Activated B cell treated with CpG ODN at 0.5 μM for 24 hours (primary cell): ENCODE measurements around the gene SLC7A5. TPM values are rescaled to one million over a fixed set of nuclear protein-coding genes. Genes with fewer than 3 reads are reported as not detected.
"Not testable (repeated sequence)": the region's sequence is repeated elsewhere in the genome, so short reads cannot be mapped to it uniquely, and the experiment has no call there.

Experiments used
- ATAC-seq: fragments of 200-7000 bp; cut with Tn5 transposase; one replicate; pipeline ENCODE4 v1.10.0; 2021; ENCODE audit warnings: low read depth, mild to moderate bottlenecking, moderate library complexity
- CTCF ChIA-PET: fragments of 350-600 bp; sonication (Branson Sonifier 250); formaldehyde crosslinking; loops from one replicate; lab custom pipeline; 2021; ENCODE audit warnings: antibody characterized with exemption; lab: Charles Lee
- POLR2A ChIA-PET: fragments of 350-600 bp; sonication (Branson Sonifier 250); formaldehyde crosslinking; loops from one replicate; lab custom pipeline; 2021; ENCODE audit warnings: antibody characterized with exemption; lab: Charles Lee
- DNase-seq: peaks from one replicate; pipeline ENCODE4 v3.0.0; 2022
- H3K27ac Mint-ChIP-seq: one replicate; pipeline ENCODE4 v1.8.0; 2020; ENCODE audit warnings: mixed read lengths
- H3K27me3 Mint-ChIP-seq: one replicate; pipeline ENCODE4 v1.8.0; 2021; ENCODE audit warnings: mixed read lengths
- H3K36me3 Mint-ChIP-seq: one replicate; pipeline ENCODE4 v1.8.0; 2021; ENCODE audit warnings: low read depth, mixed read lengths
- H3K4me1 Mint-ChIP-seq: one replicate; pipeline ENCODE4 v1.8.0; 2021; ENCODE audit warnings: mixed read lengths
- H3K4me3 Mint-ChIP-seq: one replicate; pipeline ENCODE4 v1.8.0; 2020; ENCODE audit warnings: mild to moderate bottlenecking, mixed read lengths
- H3K9me3 Mint-ChIP-seq: one replicate; pipeline ENCODE4 v1.8.0; 2020; ENCODE audit warnings: mixed read lengths
- intact Hi-C: fragments of 100-400 bp; cut with micrococcal nuclease; formaldehyde crosslinking; loops from one replicate; pipeline ENCODE4 v1.15.1; 2024
- total RNA-seq: library from RNA; stranded (reverse); gene quantifications from 2 replicates; pipeline ENCODE4 v1.2.3, GENCODE V29; 2022
- TF ChIP-seq, protein P1 (sequence below): fragments of 200-600 bp; IDR thresholded peaks from one replicate; pipeline ENCODE4 v1.8.0; 2022; ENCODE audit warnings: antibody characterized with exemption, mild to moderate bottlenecking

SLC7A5 gene
- total RNA-seq, 1 donor from 2014 or later = 111 TPM

DNA sequence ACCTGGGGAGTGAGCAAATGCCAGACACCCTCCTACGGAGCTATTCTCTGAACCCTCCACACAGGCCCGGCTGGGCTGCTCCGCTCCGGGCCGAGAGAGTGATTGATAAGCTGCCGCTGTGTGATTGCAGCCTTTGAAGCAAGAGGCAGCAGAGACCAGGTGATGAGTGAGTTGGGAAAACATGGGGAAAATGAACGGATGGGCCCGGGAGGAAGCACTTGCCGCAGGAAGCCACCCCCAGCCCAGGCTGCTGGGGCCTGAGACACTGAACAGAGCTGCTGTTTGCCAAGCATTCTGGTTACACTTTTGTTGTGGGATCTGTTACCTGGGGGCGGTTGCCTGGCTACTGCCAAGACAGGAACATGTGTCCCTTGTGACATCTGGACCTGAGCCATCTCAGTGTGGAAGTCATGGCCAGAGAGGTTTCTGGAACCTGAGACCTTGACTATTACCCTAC is 57.1 kb downstream of the SLC7A5 start:
- CTCF ChIA-PET = interaction anchor here (1.3 to 6.6 kb wide), 3 partner anchors 10 to 38 kb away, joined by 5 to 89 read pairs (median 9); no protein-coding TSS in a partner anchor
- Mint-ChIP-seq H3K27ac (no peak overlapping the region), H3K36me3 (no peaks in the 10 kb centered on the region), H3K4me3 (no peak overlapping the region), H3K27me3 (no peaks in the 10 kb centered on the region), H3K9me3 (no peaks in the 10 kb centered on the region), H3K4me1 (peaks cover 55% of the 10 kb centered on the region)
- DNase-seq (no peak), ATAC-seq (no peak)
- TF ChIP-seq, protein P1, sequence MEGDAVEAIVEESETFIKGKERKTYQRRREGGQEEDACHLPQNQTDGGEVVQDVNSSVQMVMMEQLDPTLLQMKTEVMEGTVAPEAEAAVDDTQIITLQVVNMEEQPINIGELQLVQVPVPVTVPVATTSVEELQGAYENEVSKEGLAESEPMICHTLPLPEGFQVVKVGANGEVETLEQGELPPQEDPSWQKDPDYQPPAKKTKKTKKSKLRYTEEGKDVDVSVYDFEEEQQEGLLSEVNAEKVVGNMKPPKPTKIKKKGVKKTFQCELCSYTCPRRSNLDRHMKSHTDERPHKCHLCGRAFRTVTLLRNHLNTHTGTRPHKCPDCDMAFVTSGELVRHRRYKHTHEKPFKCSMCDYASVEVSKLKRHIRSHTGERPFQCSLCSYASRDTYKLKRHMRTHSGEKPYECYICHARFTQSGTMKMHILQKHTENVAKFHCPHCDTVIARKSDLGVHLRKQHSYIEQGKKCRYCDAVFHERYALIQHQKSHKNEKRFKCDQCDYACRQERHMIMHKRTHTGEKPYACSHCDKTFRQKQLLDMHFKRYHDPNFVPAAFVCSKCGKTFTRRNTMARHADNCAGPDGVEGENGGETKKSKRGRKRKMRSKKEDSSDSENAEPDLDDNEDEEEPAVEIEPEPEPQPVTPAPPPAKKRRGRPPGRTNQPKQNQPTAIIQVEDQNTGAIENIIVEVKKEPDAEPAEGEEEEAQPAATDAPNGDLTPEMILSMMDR = no peak
- intact Hi-C loops = no loop called here
- POLR2A ChIA-PET = interaction anchor here (1.2 to 10.1 kb wide), 5 partner anchors 15 to 56 kb away, joined by 8 to 245 read pairs (median 39); partner anchors contain the start of gene SLC7A5

GRCh38 chr16:87811454-87811853 is 57.9 kb downstream of the SLC7A5 start:
- H3K36me3 Mint-ChIP-seq, H3K27me3 Mint-ChIP-seq, H3K9me3 Mint-ChIP-seq, DNase-seq, ATAC-seq, intact Hi-C loops: not testable (repeated sequence)
- ChIA-PET POLR2A (interaction anchor here (2.9 to 10.1 kb wide), 4 partner anchors 16 to 57 kb away, joined by 23 to 245 read pairs (median 100); partner anchors contain the start of gene SLC7A5), CTCF (interaction anchor here (2.1 to 6.6 kb wide), 3 partner anchors 31 to 57 kb away, joined by 7 to 89 read pairs (median 9); no protein-coding TSS in a partner anchor)
- Mint-ChIP-seq H3K4me3 (peak overlapping the region; percentile 76), H3K4me1 (peaks cover 63% of the 10 kb centered on the region), H3K27ac (peak overlapping the region; percentile 98)

- TF ChIP-seq, protein P1 = no peak
- no peaks in the 10 kb centered on the region for H3K9me3 Mint-ChIP-seq
- DNase-seq (peak; percentile 48), ATAC-seq (peak; percentile 68)
- peak overlapping the region; percentile 98 for H3K27ac Mint-ChIP-seq
- H3K4me1 Mint-ChIP-seq = peaks cover 71% of the 10 kb centered on the region
- no peaks in the 10 kb centered on the region for H3K36me3 Mint-ChIP-seq
- CTCF ChIA-PET = interaction anchor here (1.4 to 6.6 kb wide), 6 partner anchors 24 to 62 kb away, joined by 5 to 89 read pairs (median 8); no protein-coding TSS in a partner anchor
- intact Hi-C loops = no loop called here
- POLR2A ChIA-PET = interaction anchor here (0.9 to 10.1 kb wide), 19 partner anchors 10 to 235 kb away, joined by 3 to 245 read pairs (median 5); partner anchors contain the start of genes KLHDC4 and SLC7A5
- no peaks in the 10 kb centered on the region for H3K27me3 Mint-ChIP-seq
- peak overlapping the region; percentile 76 for H3K4me3 Mint-ChIP-seq
Measured at GRCh38 chr16:87809150-87809902, 60.0 kb downstream of the SLC7A5 start.

GRCh38 chr16:87808108-87808507 is 61.2 kb downstream of the SLC7A5 start:
- DNase-seq = no peak
- POLR2A ChIA-PET = interaction anchor here (0.6 to 10.1 kb wide), 7 partner anchors 10 to 830 kb away, joined by 3 to 245 read pairs (median 7); partner anchors contain the start of genes IL17C and SLC7A5
- no peaks in the 10 kb centered on the region for H3K27me3 Mint-ChIP-seq
- H3K27ac Mint-ChIP-seq = peak overlapping the region; percentile 98
- H3K9me3 Mint-ChIP-seq = no peaks in the 10 kb centered on the region
- ATAC-seq = no peak
- peak overlapping the region; percentile 32 for H3K4me3 Mint-ChIP-seq
- TF ChIP-seq, protein P1 = no peak
- peaks cover 72% of the 10 kb centered on the region for H3K4me1 Mint-ChIP-seq
- no peaks in the 10 kb centered on the region for H3K36me3 Mint-ChIP-seq
- CTCF ChIA-PET = interaction anchor here (1.6 to 6.6 kb wide), 2 partner anchors 25 to 28 kb away, joined by 7 to 89 read pairs; no protein-coding TSS in a partner anchor
- intact Hi-C loops = no loop called here

- ChIA-PET CTCF (interaction anchor here (0.9 to 6.6 kb wide), 7 partner anchors 10 to 64 kb away, joined by 3 to 89 read pairs (median 7); partner anchors contain the start of gene SLC7A5), POLR2A (interaction anchor here (0.7 to 10.1 kb wide), 15 partner anchors 9 to 118 kb away, joined by 3 to 245 read pairs (median 5); partner anchors contain the start of genes KLHDC4 and SLC7A5)
- intact Hi-C loops = loop anchor here (2.0 kb wide), 1 partner anchor 28 kb away; no protein-coding TSS in a partner anchor
- TF ChIP-seq, protein P1 = no peak
- no peaks in the 10 kb centered on the region for H3K9me3 Mint-ChIP-seq
- ATAC-seq (peak; percentile 43), DNase-seq (peak; percentile 55)
- H3K27me3 Mint-ChIP-seq = no peaks in the 10 kb centered on the region
- no peaks in the 10 kb centered on the region for H3K36me3 Mint-ChIP-seq
- H3K4me1 Mint-ChIP-seq = peaks cover 74% of the 10 kb centered on the region
- H3K27ac Mint-ChIP-seq = peak overlapping the region; percentile 95
- H3K4me3 Mint-ChIP-seq = peak overlapping the region; percentile 75
Measured at GRCh38 chr16:87806641-87807546, 62.4 kb downstream of the SLC7A5 start.
